SK-N-MC (cell line): ENCODE results near the gene ADAP1.

Experiments used
- EZH2 ChIP-seq: fragments of 200-600 bp; sonication (generic); IDR thresholded peaks from one replicate; pipeline ENCODE4 v1.6.1; 2017; ENCODE audit warnings: antibody characterized with exemption
- POLR2AphosphoS5 ChIP-seq: IDR thresholded peaks from 2 replicates; pipeline ENCODE4 v1.6.1; 2012; ENCODE audit warnings: mild to moderate bottlenecking, low read depth, low read length, borderline replicate concordance

GRCh38 chr7:903921-904755, 50.3 kb downstream of the ADAP1 start:
- TF ChIP-seq EZH2 = no peak
- TF ChIP-seq POLR2AphosphoS5 = no peak
